GM12891 (cell line): Measurements from ENCODE around the gene TAF4.

Source experiments
- POLR2A ChIP-seq: IDR thresholded peaks from 2 replicates; pipeline ENCODE4 v1.6.1; 2011; ENCODE audit warnings: low read depth, low read length, control low read depth
- POLR2AphosphoS5 ChIP-seq: IDR thresholded peaks from 2 replicates; pipeline ENCODE4 v1.6.1; 2011; ENCODE audit warnings: low read depth, low read length, control low read depth
- POU2F2 ChIP-seq: IDR thresholded peaks from 2 replicates; pipeline ENCODE4 v1.6.1; 2011; ENCODE audit warnings: low read depth, mild to moderate bottlenecking, control low read depth, low read length, moderate library complexity
- TAF1 ChIP-seq: IDR thresholded peaks from 2 replicates; pipeline ENCODE4 v1.6.1; 2011; ENCODE audit warnings: low read depth, low read length, control low read depth

- TF ChIP-seq TAF1, result no peak
- TF ChIP-seq POLR2A, result no peak
- TF ChIP-seq POLR2AphosphoS5, result no peak
- TF ChIP-seq POU2F2, result no peak
Measured at GRCh38 chr20:61939691-61940360, 125.9 kb downstream of the TAF4 start.
